DMS114 treated with DMSO at 0.1 percent for 48 hours (cell line): ENCODE results near the gene LCE3B.
"Not testable (repeated sequence)": the region's sequence is repeated elsewhere in the genome, so short reads cannot be mapped to it uniquely, and the experiment has no call there.

ENCODE experiments used
- DNase-seq: peaks from one replicate; lab custom pipeline; 2025; ENCODE audit not compliant: unreplicated experiment; lab: John Stamatoyannopoulos, UW

The LCE3B gene

GRCh38 chr1:152613511-152613910 lies at the start of gene LCE3B:
Gene LCE3B (plus strand): TSS chr1:152613811. CDS start chr1:152613811, 0 bp downstream.
- no peak for DNase-seq

- DNase-seq, result no peak
Measured at GRCh38 chr1:152565115-152565514, 48.5 kb upstream of the LCE3B start.

GRCh38 chr1:152565535-152566215 lies 47.9 kb upstream of the LCE3B start:
- DNase-seq, result no peak

GRCh38 chr1:152566681-152567080 lies 46.9 kb upstream of the LCE3B start, which contains the start of gene LCE3E:
Gene LCE3E (minus strand): TSS chr1:152566780. CDS start chr1:152566208, 572 bp downstream.
- no peak for DNase-seq

- no peak for DNase-seq
Measured at GRCh38 chr1:152577168-152577567, 36.4 kb upstream of the LCE3B start.

GRCh38 chr1:152579526-152579925 lies 34.1 kb upstream of the LCE3B start:
- not testable (repeated sequence) for DNase-seq

GRCh38 chr1:152580433-152580832 lies 33.2 kb upstream of the LCE3B start, which contains the start of gene LCE3D:
Gene LCE3D (minus strand): TSS chr1:152580516. CDS start chr1:152579936, 580 bp downstream.
- no peak for DNase-seq

- DNase-seq, result no peak
Measured at GRCh38 chr1:152582647-152583046, 31.0 kb upstream of the LCE3B start.

GRCh38 chr1:152585586-152585985 lies 28.0 kb upstream of the LCE3B start:
- no peak for DNase-seq

GRCh38 chr1:152596986-152597385 lies 16.6 kb upstream of the LCE3B start:
- DNase-seq, result no peak

- no peak for DNase-seq
Measured at GRCh38 chr1:152599934-152600333, 13.7 kb upstream of the LCE3B start, which contains the start of gene LCE3C. Gene LCE3C (plus strand): TSS chr1:152600234. CDS start chr1:152600732, 498 bp downstream.

GRCh38 chr1:152621993-152622392 lies 8.4 kb downstream of the LCE3B start:
- no peak for DNase-seq

GRCh38 chr1:152622803-152623202 lies 9.2 kb downstream of the LCE3B start, which contains the start of gene LCE3A:
Gene LCE3A (minus strand): TSS chr1:152623103. CDS start chr1:152623103, 0 bp downstream.
- no peak for DNase-seq

GRCh38 chr1:152623203-152623844 lies 9.7 kb downstream of the LCE3B start:
- no peak for DNase-seq

GRCh38 chr1:152626744-152627143 lies 13.1 kb downstream of the LCE3B start:
- no peak for DNase-seq

GRCh38 chr1:152630596-152630995 lies 17.0 kb downstream of the LCE3B start:
- no peak for DNase-seq

GRCh38 chr1:152640351-152640750 lies 26.7 kb downstream of the LCE3B start:
- no peak for DNase-seq

- no peak for DNase-seq
Measured at GRCh38 chr1:152643945-152644344, 30.3 kb downstream of the LCE3B start.

- DNase-seq, result no peak
Measured at GRCh38 chr1:152645146-152645545, 31.5 kb downstream of the LCE3B start.

- no peak for DNase-seq
Measured at GRCh38 chr1:152646656-152647055, 33.0 kb downstream of the LCE3B start.

- DNase-seq, result peak; percentile 75
Measured at GRCh38 chr1:152654110-152654509, 40.5 kb downstream of the LCE3B start.

GRCh38 chr1:152656459-152656858 lies 42.8 kb downstream of the LCE3B start:
- DNase-seq, result no peak
